BLaER1 treated with 17β-estradiol and CSF1 and Interleukin-3, amounts not matched to agents 10 nM and 100 nM (cell line): Measurements from ENCODE around the gene EDIL3.
"Not testable (repeated sequence)": the region's sequence is repeated elsewhere in the genome, so short reads cannot be mapped to it uniquely, and the experiment has no call there.

Experiments used
- H3K27ac ChIP-seq, 11 experiments: shearing (Covaris generic); formaldehyde crosslinking; 2 replicates each; pipeline ENCODE4 v1.8.1; 2022
- H3K27me3 ChIP-seq, 11 experiments: shearing (Covaris generic); formaldehyde crosslinking; 2 replicates each; pipeline ENCODE4 v1.8.1; 2022
- H3K36me3 ChIP-seq, 11 experiments: shearing (Covaris generic); formaldehyde crosslinking; 2 replicates each; pipeline ENCODE4 v1.8.1; 2022
- H3K4me1 ChIP-seq, 10 experiments: shearing (Covaris generic); formaldehyde crosslinking; 2 replicates each; pipeline ENCODE4 v1.8.1; 2022
- H3K4me2 ChIP-seq, 11 experiments: shearing (Covaris generic); formaldehyde crosslinking; 2 replicates each; pipeline ENCODE4 v1.8.1; 2022
- H3K4me3 ChIP-seq, 10 experiments: shearing (Covaris generic); formaldehyde crosslinking; 2 replicates each; pipeline ENCODE4 v1.8.1; 2022
- H3K9ac ChIP-seq, 11 experiments: shearing (Covaris generic); formaldehyde crosslinking; 2 replicates each; pipeline ENCODE4 v1.8.1; 2022
- H3K9me3 ChIP-seq, 11 experiments: shearing (Covaris generic); formaldehyde crosslinking; replicated peaks in 1 of 11; 2 replicates each; pipeline ENCODE4 v1.8.1; 2022
- H4K20me1 ChIP-seq, 11 experiments: shearing (Covaris generic); formaldehyde crosslinking; 2 replicates each; pipeline ENCODE4 v1.8.1; 2022
- Cebpa-rat ChIP-seq, 11 experiments: shearing (Covaris generic); IDR thresholded peaks; 2 replicates each; pipeline ENCODE4 v1.8.1; 2022

The EDIL3 gene

DNA sequence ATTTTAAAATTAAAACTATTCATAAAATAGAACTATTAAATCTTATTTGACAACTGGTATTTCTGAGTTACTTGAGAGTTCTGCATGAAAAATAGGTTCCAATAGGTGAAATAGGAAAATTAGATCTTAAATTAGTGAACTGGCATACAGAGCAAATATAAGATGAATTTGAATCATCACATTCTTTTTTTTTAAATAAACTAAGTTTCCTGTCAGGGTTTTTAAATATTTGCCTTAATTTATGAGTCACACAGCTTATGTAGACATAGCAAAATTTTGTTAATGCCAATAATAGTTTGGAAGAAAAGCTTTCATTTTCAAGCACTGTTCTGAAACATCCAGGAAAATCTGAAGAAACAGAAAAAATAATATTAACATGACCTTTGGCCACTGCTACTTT is 352.4 kb downstream of the EDIL3 start:
- no peaks in the 10 kb centered on the region for H3K27me3 ChIP-seq
- H3K4me1 ChIP-seq, result no peaks in the 10 kb centered on the region
- H3K9me3 ChIP-seq, result peaks cover 0 to 4% (median 0%) of the 10 kb centered on the region in 11 experiments; a peak in 4 of 22 replicates
- H3K9ac ChIP-seq, result no peak overlapping the region
- no peaks in the 10 kb centered on the region for H3K36me3 ChIP-seq
- TF ChIP-seq Cebpa-rat (IDR thresholded peaks at IDR 0.05), result no peak
- no peak overlapping the region for H3K27ac ChIP-seq
- H4K20me1 ChIP-seq, result no peaks in the 10 kb centered on the region
- no peak overlapping the region for H3K4me2 ChIP-seq
- H3K4me3 ChIP-seq, result no peak overlapping the region

DNA sequence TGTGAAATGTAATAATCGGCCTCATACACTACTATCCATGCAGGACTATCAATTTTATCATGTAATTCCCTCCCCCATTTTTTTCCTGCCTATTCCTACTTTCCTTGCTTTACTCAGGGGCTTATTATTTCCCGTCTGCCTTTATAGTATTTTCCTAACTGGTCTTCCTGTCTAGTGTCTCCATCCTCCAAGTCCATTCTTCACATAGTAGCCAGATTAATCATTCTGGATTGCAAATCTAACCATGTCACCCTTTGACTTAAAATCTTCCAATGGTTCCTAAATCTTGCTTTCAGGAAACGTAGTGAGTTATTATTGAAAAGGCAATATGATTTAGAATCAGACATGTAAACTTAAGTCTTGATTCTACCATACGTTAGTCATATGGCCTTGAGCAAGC is 356.6 kb downstream of the EDIL3 start:
- no peak for TF ChIP-seq Cebpa-rat (IDR thresholded peaks at IDR 0.05)
- no peaks in the 10 kb centered on the region for H3K27me3 ChIP-seq
- H3K27ac ChIP-seq, result no peak overlapping the region
- H3K36me3 ChIP-seq, result no peaks in the 10 kb centered on the region
- H4K20me1 ChIP-seq, result no peaks in the 10 kb centered on the region
- H3K9me3 ChIP-seq, result peaks cover 0 to 4% (median 0%) of the 10 kb centered on the region in 11 experiments; a peak in 4 of 22 replicates
- no peak overlapping the region for H3K4me2 ChIP-seq
- H3K4me3 ChIP-seq, result no peak overlapping the region
- H3K9ac ChIP-seq, result no peak overlapping the region
- no peaks in the 10 kb centered on the region for H3K4me1 ChIP-seq

DNA sequence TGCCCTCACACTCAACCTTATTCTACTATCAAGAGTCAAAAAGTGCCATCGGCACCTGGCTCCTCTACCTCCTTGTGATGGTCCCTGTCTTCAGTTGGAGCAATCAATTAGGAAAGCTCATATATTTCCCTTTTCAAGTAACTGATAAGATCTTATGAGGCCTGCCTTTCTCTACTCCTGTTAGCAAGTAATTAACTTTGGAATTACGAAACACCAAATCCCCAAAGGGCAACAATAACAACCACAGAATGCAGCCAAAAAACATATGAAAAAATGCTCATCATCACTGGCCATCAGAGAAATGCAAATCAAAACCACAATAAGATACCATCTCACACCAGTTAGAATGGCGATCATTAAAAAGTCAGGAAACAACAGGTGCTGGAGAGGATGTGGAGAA is 366.2 kb downstream of the EDIL3 start:
- H3K9ac ChIP-seq, H3K27me3 ChIP-seq, H3K4me1 ChIP-seq, H4K20me1 ChIP-seq, H3K4me2 ChIP-seq, H3K27ac ChIP-seq, H3K36me3 ChIP-seq, H3K4me3 ChIP-seq, H3K9me3 ChIP-seq: not testable (repeated sequence)

DNA sequence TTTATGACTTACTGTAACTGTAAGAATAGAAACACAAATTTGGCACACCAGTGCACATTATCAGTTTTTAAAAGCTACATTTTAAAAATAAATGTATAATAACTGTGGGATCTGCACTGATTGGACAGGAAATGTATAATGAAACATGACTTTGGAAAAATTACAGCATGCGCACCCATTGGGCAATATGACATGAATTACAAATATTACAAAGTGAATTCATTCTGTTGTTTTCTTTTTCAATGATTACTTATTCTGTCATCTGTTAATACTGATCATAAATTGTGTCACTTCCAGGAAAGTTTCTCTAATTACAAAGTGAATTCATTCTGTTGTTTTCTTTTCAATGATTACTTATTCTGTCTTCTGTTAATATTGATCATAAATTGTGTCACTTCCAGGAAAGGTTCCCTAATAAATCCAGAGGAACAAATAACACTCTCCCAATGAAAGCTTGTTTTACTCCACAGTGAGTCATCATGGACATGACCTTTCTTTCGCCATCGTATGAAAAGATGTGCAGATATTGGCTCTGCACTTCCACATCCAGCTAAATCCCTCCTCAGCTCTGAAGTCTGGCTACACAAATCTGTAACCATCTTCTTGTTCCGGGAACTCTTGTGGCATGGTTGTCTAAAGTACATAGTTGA is 367.0 kb downstream of the EDIL3 start:
- no peak overlapping the region for H3K27ac ChIP-seq

DNA sequence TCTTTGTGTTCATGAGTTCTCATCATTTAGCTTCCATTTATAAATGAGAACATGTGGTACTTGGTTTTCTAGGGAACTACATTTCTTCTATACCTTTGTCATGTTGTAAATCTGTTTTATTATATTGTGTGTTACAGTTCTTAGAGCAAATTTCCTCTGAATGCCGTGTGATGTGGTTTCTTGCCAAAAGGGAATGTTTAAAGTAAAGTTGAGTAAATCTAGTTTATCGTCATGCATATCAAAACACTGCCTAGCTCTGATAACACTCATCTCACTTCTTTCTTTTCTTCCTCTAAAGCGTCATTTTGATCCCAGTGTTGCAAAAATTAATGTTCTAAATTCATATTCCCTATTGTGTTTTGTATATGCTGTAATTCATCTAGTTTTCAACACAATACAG is 368.6 kb downstream of the EDIL3 start:
- Histone ChIP-seq H3K4me2 (no peak overlapping the region), H3K9ac (no peak overlapping the region), H3K27ac (no peak overlapping the region), H3K4me3 (no peak overlapping the region), H3K36me3 (no peaks in the 10 kb centered on the region), H3K9me3 (no peaks in the 10 kb centered on the region), H3K4me1 (no peaks in the 10 kb centered on the region), H3K27me3 (no peaks in the 10 kb centered on the region), H4K20me1 (no peaks in the 10 kb centered on the region)
- TF ChIP-seq Cebpa-rat (IDR thresholded peaks at IDR 0.05), result no peak

More for the DNA sequence above, 367.0 kb downstream of the EDIL3 start:
- H3K36me3 ChIP-seq, result no peaks in the 10 kb centered on the region
- H3K9ac ChIP-seq, result no peak overlapping the region
- H3K4me2 ChIP-seq, result no peak overlapping the region
- TF ChIP-seq Cebpa-rat (IDR thresholded peaks at IDR 0.05), result no peak
- H3K4me1 ChIP-seq, result no peaks in the 10 kb centered on the region
- H3K27me3 ChIP-seq, result no peaks in the 10 kb centered on the region
- no peak overlapping the region for H3K4me3 ChIP-seq
- H3K9me3 ChIP-seq, result no peaks in the 10 kb centered on the region
- no peaks in the 10 kb centered on the region for H4K20me1 ChIP-seq

DNA sequence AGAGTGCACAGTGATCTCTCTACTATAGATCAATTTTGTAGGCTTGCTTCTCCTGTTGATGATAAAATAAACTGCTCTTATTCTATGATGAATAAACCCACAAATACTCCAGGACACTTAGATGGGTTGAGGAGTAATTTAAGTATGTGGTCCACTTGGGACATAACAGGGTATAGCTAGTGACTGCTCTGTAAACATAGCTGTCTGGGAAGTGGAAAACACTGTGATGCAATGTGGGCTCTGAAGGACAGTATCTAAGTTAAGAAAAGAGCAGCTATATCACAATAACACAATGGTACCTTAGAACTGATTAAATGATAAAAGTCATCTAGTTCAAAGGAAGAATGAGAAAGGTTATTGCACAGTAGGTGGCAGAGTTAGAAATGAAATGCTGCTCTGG is 369.7 kb downstream of the EDIL3 start:
- Histone ChIP-seq H3K9ac (no peak overlapping the region), H3K27ac (no peak overlapping the region), H3K4me3 (no peak overlapping the region), H3K4me2 (no peak overlapping the region), H4K20me1 (no peaks in the 10 kb centered on the region), H3K36me3 (no peaks in the 10 kb centered on the region), H3K9me3 (no peaks in the 10 kb centered on the region), H3K27me3 (no peaks in the 10 kb centered on the region), H3K4me1 (no peaks in the 10 kb centered on the region)
- TF ChIP-seq Cebpa-rat (IDR thresholded peaks at IDR 0.05), result no peak

DNA sequence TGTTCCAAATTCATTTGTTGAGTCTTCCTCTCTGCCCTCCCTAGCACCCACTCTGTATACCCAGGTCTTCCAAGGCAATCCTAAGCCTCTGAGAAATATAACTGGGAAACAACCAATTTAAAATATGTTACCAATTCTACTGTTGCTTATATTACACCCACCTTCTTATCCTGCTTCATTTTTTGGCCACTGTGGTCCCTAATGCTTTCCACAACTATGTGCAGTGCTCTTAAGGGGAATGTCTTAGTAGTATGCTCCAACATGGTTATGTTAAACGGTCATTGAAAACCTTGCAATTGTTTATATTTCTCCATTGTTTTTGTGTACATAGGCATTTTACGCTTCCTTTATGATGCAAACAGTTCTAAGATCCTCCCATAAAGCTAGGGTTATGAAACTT is 390.9 kb downstream of the EDIL3 start:
- TF ChIP-seq Cebpa-rat (IDR thresholded peaks at IDR 0.05), result no peak
- Histone ChIP-seq H4K20me1 (no peaks in the 10 kb centered on the region), H3K4me2 (no peak overlapping the region), H3K27ac (no peak overlapping the region), H3K9ac (no peak overlapping the region), H3K4me3 (no peak overlapping the region), H3K27me3 (no peaks in the 10 kb centered on the region), H3K4me1 (no peaks in the 10 kb centered on the region), H3K9me3 (no peaks in the 10 kb centered on the region), H3K36me3 (no peaks in the 10 kb centered on the region)

DNA sequence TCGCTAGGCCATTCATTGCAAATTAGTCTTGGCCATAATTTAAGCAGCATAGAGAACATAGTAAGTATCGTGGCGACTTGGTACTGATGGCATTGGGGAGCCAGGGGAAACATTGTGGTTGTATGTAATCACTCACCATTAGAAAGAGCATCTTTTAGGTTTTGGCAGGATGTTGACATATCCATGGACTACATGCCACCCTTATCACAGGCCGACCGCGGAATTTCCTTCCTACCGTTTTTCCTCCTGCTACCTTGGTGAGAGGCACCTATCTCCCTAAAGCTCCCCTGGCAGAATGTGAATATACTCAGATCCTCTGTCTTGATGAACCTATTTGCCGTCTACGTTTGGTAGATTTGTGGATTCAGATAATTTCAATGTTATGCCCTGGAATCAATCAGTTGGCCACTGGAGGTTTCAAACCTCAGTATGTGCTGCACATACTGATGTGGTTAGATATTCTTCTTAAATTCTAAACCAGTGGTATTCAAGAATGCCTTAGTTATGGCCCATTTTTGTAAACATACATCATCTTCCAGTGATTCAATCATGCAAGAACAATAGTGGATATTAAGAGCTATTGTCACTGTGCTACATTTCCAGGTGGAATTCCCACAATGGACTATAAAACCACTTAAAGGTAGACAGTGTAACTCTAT is 393.0 kb downstream of the EDIL3 start:
- Histone ChIP-seq H3K36me3 (no peaks in the 10 kb centered on the region), H3K4me1 (no peaks in the 10 kb centered on the region), H4K20me1 (no peaks in the 10 kb centered on the region), H3K4me2 (no peak overlapping the region), H3K27me3 (no peaks in the 10 kb centered on the region), H3K9ac (no peak overlapping the region), H3K4me3 (no peak overlapping the region), H3K27ac (no peak overlapping the region), H3K9me3 (no peaks in the 10 kb centered on the region)
- TF ChIP-seq Cebpa-rat (IDR thresholded peaks at IDR 0.05), result no peak

DNA sequence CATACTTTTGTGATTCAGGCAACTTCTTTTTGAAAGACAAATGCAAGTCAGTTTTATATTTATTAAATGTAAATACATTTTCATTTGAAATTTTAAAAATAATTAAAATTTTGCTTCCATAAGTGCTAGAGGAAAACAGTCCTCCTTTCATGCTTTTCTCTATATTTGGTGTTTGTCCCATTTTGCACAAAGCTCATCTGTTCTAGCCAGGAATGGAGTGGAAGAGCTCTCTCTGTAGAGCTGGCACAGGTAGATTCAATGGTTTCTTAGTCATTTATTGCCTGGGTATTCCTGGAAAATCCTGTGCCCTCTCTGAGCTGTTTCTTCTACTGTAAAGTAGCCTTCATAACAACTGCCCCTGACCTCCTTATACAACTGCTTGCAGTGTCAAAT is 396.4 kb downstream of the EDIL3 start:
- Histone ChIP-seq H3K9ac (no peak overlapping the region), H3K27me3 (no peaks in the 10 kb centered on the region), H3K4me3 (no peak overlapping the region), H3K36me3 (no peaks in the 10 kb centered on the region), H3K4me2 (no peak overlapping the region), H3K4me1 (no peaks in the 10 kb centered on the region), H3K27ac (no peak overlapping the region), H4K20me1 (no peaks in the 10 kb centered on the region), H3K9me3 (no peaks in the 10 kb centered on the region)
- TF ChIP-seq Cebpa-rat (IDR thresholded peaks at IDR 0.05), result no peak

DNA sequence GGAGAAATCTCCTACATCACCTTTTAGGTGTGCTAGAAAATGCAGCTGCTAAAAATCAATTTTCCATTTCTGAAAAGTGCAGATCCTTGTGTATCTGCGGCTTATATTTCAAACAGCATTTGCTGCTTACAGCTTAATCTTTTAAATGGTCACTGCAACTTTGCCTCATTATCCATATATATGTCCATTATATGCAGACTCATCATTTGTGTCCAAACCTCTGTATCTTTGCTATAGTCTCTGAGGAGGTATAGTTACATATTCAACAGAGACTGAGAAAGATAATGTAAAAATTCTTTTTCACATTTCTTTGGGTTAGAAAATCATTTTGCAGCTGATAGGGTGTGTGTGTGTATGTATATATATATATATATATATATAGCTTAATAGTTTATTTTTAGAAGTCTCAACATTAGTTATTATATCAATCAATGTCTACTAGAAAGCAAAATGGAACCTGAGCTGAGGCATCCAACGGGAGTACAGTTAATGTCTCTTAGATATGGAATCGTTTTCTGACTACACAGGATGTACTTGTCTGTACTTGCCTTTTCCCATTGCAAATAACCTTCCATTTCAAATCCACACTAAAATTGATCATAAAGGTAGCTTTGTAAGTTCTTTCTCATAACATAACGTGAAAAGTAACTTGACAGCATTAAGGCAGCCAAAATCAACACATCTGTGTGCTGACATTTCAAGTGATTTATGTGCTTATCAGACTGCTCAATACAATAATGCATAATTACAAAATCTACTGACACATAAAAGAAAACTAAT is 397.0 kb downstream of the EDIL3 start:
- Histone ChIP-seq H4K20me1 (no peaks in the 10 kb centered on the region), H3K27me3 (no peaks in the 10 kb centered on the region), H3K9ac (no peak overlapping the region), H3K36me3 (no peaks in the 10 kb centered on the region), H3K4me3 (no peak overlapping the region), H3K9me3 (no peaks in the 10 kb centered on the region), H3K27ac (no peak overlapping the region), H3K4me2 (no peak overlapping the region), H3K4me1 (no peaks in the 10 kb centered on the region)
- TF ChIP-seq Cebpa-rat (IDR thresholded peaks at IDR 0.05), result no peak
